ENCODE results near the gene INPP5D. TPM values are rescaled to one million over a fixed set of nuclear protein-coding genes. Genes with fewer than 3 reads are reported as not detected.
"Not testable (repeated sequence)": the region's sequence is repeated elsewhere in the genome, so short reads cannot be mapped to it uniquely, and the experiment has no call there.

The INPP5D gene
- total RNA-seq, 1 donor from 2014 or later = 5.0 TPM

DNA sequence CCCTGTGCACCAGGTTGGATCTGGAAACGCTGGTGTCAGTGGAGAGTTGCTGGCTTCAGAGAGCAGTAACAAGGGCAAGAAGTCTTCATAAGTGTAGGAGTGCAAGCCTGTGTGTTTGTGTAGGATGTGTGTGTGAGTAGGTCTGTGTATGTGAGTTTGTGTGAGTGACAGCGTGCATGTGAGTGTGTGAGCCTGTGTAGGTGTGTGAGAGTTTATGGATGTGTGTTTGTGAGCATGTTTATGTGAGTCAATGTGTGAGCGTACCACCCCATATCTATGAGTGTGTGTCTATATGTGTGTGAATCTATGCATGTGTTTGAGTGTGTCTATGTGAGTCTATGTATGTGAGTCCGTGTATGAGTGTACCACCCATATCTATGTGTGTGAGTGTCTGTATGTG, 104.8 kb downstream of the INPP5D start:
- ATAC-seq (no peak), DNase-seq (ENCODE audit: low spot score) (no peak)

DNA sequence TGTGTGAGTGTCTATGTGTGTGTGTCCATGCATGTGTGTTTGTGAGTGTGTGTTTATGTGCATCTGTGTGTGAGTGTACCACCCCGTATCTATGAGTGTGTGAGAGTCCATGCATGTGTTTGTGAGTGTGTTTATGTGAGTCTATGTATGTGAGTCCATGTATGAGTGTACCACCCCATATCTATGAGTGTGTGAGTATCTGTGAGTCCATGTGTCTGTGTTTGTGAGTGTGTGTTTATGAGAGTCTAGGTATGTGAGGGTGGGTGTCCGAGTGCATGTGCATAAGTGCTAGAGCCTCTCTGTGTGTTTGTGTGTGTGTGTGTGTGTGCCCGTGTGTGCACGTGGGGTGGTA, 105.4 kb downstream of the INPP5D start:
- DNase-seq (ENCODE audit: low spot score) (no peak), ATAC-seq (no peak)

DNA sequence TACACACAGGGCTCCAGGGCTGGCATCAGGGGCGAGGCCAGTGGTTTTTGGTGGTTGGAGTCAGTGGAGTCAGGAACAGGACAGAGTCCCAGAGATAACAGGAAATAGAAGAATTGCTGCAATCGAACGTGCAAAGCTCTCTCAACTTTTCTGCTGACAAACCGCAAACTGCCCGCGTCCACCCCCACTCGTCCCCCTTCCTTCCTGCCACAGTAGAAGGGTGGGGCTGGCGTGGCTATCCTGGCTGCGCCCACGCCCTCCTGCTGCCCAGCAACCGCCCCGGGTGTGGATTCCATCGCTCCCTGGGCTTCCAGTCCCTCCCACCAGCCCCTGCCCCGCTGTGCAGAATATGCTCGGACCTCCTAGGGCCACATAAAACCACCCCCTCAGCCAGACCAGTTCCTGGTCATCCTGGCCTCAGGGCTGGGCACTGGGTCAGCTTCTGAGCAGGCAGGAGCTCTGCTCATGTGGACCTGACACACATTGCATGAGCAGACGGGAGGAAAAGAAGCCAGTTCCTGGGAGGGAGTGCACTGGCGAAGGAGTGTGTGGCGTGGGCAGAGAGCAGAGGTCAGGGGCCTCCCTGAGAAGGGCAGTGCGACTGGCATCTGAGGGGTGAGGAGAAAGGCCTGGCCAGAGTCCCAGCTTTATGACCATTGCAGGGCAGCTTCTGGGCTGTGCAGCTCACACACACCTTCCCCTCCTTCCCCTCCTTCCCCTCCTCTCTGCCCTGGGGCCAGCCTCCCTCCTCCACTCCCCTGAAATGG, 105.9 kb downstream of the INPP5D start:
- peak; percentile 68 for ATAC-seq
- peak; percentile 53 for DNase-seq (ENCODE audit: low spot score)

DNA sequence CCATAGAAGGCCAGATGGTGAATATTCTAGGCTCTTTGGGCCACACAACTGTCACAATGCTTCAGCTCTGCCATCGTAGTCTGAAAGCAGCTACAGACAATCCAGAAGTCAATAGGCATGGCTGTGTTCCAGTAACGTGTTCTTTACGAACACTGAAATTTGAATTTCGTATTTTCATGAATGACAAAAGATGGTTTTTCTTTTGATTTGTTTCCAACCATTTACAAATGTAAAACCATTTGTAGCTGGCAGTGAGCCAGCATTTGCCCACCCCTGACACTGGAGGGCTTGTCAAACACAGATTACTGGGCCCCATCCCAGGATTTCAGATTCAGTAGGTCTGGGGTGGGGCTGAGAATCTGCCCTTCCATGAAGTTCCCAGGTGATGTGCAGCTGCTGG, 108.3 kb downstream of the INPP5D start:
- ATAC-seq = no peak
- no peak for DNase-seq (ENCODE audit: low spot score)

DNA sequence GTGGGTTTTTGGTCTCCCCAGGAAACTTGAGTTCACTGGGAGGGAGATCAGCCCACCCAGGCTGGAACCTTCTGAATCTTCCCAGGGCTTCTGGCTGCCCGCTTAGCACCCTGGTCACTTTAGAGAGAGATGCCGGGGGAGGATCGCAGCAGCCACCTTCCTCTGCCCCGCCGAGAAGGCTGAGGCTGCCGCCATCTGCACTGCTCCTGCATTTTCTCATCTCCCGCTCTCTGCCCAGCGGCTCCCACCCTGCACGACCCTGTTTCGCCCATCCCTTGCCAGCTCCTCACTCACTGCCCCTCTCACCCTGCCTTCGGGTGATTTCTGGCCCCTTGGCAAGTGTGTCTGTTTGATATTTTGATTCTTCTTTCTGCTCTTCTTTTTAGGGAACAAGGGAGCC, 108.8 kb downstream of the INPP5D start:
- DNase-seq (ENCODE audit: low spot score) (no peak), ATAC-seq (no peak)

DNA sequence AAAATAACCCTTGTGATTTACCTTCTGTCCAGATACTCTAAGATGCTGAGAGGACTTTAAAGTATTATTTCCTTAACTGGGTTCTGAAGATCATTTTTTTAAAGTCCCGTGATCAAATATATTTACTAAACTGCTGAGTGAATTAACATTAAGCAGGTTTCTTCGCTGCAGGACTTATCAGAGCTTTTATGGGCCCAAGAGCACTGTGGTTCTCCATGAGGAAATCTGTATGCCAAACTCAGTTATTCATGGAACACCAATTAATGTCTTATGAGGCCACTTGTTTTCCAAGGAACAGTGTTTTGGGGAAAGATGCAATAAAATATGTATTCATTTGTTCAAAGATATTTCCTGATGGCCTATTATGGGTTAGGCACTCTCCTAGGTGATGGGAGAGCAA, 111.2 kb downstream of the INPP5D start:
- no peak for ATAC-seq

DNA sequence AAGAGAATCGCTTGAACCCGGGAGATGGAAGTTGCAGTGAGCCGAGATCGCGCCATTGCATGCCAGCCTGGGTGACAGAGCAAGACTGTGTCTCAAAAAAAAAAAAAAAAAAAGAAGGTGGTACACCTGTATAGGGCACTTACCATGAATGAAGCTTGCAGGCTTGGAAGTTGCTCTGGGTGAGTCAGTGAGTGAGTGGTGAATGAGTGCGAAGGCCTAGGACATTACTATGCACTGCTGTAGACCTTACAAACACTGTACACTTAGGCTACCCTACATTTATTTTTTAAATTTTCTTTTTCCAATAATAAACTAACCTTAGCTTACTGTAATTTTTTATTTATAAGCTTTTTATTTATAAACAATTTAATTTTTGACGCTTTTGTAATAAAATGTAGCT, 113.0 kb downstream of the INPP5D start:
- no peak for DNase-seq (ENCODE audit: low spot score)
- no peak for ATAC-seq

More for the DNA sequence above, 111.2 kb downstream of the INPP5D start:
- no peak for DNase-seq (ENCODE audit: low spot score)

DNA sequence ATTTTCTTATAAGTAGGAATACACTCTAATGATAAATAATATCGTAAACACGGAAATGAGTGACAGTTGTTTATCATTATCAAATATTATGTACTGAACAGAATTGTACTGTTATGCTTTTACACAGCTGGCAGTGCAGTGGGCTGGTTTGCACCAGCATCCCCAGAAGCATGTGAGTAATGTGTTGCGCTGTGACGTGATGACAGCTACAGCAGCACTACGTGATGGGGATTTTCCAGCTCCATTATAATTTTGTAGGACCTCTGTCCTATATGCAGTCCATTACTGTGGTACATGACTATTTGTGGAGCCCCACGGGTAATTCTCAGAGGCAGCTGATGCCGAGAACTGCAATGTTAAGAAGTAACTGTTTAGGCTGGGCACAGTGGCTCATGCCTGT, 114.0 kb downstream of the INPP5D start:
- DNase-seq (ENCODE audit: low spot score) (no peak), ATAC-seq (no peak)

DNA sequence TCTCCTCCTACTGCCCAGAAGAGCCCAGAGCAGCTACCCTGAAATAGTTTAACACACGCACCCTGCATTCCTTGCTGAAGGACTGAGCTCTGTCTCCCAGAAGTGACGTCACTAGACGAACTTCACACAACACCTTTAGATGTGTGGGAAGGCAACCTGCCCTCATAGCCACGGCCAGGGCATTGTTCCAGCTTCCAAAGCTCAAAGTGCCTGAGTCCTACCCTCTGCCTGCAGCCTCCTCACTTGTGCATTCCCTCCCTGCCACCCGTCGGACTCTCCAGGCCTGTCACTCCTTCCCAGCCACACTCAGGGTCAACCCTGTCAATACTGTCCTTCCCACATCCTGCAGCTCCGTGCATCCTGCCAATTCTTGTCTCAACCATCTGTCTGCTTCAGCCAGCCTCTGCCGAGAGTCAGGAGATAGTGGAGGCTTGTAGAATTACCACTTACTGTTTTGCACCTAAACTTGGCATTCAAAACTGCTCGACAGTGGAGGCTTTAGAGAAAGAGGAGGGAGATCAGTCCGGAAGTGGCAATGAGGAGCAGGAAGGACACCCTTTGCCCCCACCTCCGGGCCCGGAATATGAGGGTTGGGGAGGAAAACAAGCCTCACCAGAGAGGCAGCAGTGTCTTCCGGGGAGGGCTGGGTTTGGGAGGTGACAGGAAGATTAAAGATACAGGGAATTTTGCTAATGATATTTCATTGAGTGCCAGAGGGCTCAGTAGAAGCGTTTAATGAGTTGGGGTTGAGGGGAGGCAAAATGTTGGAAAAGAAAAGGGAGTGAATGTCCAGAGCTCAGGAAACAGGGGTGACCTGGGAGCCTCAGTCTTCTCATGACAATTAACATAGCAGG, 119.1 kb downstream of the INPP5D start:
- peak; percentile 71 for ATAC-seq

DNA sequence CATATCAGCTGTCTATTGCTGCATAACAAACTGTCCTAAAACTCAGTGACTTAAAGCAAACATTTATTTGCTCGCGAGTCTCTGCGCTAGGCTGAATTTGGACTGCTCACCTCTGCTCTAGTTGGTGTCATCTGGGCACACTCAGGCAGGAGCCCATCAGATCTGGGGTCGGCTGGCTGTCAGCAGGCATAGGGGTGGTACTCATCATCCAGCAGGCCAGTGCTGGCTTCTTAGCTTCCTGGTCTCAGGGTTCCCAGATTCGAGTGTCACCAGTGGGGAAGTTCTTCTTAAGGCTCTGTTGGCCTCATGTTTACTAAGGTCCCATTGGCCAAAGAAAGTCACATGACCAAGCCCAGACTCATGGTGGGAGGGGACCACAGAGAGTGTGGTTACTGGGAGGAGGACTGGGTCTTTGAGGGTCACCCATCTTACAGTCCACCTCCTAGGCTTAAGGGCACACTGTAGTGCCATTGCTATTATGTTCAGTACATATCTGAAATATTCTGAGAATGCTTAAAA, 119.8 kb downstream of the INPP5D start:
- ATAC-seq = no peak
- DNase-seq (ENCODE audit: low spot score) = no peak

More for the DNA sequence above, 119.1 kb downstream of the INPP5D start:
- peak; percentile 55 for DNase-seq (ENCODE audit: low spot score)

DNA sequence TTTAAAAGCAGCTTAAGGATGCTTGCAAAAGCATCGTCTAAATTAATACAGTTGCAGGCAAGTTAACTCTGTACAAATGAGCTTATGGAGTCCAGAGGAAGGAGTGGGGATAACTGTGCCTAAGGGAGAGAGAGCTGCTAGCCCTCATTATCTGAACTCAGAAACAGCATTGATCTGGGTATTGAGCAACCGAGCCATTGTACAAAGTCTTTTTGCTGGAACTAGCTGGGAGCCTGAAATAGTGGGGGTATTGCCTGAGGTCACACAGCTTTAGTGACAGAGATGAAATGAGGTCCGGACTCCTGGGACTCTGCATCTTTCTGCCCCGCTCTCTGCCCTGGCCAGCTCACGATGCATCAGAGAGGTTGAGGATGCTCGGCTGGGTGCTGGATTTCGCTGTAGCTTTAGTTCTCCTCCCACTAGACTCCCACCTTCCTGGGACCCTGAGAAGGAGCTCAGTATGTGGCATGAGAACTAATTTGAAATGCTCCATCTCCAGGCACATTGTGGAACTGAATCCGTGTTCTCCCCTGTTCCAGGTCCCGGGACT, 123.8 kb downstream of the INPP5D start:
- peak; percentile 93 for ATAC-seq
- DNase-seq (ENCODE audit: low spot score) = no peak

DNA sequence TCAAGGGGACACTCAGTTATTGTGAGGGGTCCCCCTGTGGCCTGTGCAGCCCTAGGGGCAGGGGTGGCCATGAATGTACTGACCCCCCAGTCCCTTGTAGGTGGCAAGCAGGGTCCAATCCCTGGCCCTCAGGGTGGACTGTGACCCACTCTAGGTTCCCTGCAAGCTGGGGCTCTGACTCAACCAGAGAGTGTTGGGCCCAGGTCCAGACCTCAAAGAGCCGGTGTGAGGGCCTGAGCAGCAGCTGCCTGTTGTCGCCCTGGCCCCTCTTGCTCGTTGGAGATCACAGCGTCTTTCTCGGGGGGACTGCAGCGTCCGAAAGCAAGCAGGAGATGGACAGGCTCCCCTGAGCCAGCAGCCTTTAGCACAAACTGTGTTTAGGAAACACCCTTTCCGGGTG, 124.5 kb downstream of the INPP5D start:
- peak; percentile 32 for ATAC-seq

DNA sequence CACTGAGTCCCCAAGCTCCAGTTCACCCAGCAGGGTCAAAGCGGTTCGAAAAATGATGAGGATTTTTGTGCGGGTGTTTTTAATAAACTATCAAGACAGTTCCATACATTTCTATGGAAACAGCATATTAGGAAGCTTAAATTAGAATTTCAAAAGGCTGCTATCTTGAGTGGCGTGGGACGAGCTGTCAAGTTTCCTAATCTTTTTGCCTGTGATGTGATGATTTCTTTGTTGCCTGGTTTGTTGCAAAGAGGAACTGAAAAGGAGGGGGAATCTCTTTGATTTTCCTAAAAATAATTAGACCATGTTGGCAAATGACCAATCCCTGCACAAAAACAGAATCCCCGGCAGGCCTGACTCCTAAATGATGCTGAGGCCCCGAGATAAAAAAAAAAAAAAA, 125.2 kb downstream of the INPP5D start:
- ATAC-seq = no peak
- no peak for DNase-seq (ENCODE audit: low spot score)

More for the DNA sequence above, 124.5 kb downstream of the INPP5D start:
- DNase-seq (ENCODE audit: low spot score) = no peak

DNA sequence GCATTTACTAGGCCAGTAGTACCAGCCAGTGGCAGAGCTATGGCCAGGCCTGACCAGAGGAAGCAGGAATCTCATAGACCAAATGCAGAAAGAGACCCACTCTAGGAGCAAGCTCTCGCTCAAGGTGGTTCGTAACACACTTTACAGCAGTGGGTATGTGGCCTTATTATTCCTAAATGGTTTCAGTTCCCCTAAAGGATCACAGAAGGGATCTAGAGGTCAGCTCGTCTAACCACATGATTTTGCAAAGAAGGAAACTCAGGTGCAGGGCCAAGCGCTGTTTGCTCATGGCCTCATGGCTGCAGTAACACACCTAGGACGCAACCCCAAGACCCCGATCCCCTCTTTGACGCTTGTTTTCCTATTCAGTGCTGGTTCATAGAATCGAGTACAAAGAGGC, 125.8 kb downstream of the INPP5D start:
- DNase-seq (ENCODE audit: low spot score) (no peak), ATAC-seq (no peak)

DNA sequence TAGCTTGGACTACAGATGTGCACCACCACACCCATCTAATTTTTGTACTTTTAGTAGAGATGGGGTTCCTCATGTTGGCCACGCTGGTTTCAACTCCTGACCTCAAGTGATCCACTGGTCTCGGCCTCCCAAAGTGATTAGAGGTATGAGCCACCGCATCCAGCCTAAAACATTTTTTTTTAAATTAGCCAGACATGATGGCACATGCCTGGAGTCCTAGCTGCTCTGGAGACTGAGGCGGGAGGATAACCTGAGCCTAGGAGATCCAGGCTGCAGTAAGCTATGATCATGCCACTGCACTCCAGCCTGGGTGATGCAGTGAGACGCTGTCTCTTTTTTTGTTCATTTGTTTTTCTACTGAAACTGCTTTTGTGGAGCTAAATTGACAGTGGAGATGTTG, 126.7 kb downstream of the INPP5D start:
- DNase-seq (ENCODE audit: low spot score) = no peak

DNA sequence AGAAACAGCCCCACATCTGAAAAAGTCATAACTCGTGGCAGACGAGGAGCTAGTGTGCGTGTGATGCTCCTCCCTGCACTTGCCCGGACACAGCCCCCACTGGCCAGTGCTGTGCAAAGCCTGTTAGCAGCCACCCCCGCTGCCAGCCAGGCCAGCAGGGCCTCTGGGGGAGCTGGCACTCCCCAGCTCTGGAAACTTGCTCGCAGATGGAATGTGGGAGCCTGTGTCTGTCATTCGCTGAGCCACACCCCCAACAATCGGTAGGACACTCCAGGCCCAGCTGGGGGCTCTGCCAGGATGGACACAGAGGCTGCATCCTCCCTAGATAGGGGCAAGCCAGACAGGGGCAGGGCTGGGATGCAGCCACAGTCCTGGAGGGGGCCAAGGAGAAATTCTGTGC, 128.9 kb downstream of the INPP5D start:
- DNase-seq (ENCODE audit: low spot score) (no peak), ATAC-seq (no peak)

More for the DNA sequence above, 126.7 kb downstream of the INPP5D start:
- ATAC-seq = no peak

DNA sequence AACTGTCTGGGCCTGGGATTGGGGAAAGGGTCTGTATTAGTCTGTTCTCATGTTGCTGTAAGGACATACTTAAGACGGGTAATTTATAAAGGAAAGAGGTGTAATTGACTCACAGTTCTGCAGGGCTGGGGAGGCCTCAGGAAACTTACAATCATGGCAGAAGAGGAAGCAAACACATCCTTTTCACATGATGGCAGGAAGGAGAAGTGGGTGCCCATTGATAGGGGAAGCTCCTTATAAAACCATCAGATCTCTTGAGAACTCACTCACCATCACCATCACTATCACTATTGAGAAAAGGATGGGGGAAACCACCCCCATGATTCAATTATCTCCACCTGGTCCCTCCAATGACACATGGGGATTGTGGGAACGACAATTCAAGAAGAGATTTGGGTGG, 130.9 kb downstream of the INPP5D start:
- not testable (repeated sequence) for ATAC-seq; DNase-seq (ENCODE audit: low spot score)

DNA sequence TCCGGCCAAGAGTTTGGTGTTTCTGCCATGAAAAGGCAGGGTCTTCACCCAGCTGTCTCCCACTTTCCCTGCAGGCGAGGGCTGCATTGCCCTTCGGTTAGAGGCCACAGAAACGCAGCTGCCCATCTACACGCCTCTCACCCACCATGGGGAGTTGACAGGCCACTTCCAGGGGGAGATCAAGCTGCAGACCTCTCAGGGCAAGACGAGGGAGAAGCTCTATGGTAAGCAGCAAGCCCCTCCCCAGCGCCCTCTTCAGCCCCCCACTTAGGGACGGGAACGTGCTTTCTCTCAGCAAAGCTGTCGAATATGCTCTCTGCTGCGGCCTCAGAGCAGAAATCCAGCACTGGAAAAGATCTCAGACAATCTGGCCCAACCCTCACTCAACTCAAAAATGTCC, 133.6 kb downstream of the INPP5D start:
- ATAC-seq (no peak), DNase-seq (ENCODE audit: low spot score) (no peak)

DNA sequence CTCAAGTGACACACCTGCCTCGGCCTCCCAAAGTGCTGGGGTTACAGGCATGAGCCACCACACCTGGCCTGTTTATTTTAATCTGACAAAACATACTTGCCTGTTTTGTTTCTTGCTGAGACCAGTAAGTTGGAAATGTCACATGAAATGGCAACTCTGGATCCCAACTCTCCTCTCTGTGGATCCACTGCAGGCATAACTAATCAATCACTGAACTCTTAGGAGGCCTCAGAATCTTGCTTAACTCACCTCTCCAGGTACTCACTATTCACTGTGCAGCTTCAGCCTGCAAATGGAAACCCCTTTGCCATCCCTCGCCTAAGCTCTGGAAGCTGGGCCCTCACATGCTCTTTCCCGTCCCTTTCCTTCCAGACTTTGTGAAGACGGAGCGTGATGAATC, 134.9 kb downstream of the INPP5D start:
- ATAC-seq (no peak), DNase-seq (ENCODE audit: low spot score) (no peak)

DNA sequence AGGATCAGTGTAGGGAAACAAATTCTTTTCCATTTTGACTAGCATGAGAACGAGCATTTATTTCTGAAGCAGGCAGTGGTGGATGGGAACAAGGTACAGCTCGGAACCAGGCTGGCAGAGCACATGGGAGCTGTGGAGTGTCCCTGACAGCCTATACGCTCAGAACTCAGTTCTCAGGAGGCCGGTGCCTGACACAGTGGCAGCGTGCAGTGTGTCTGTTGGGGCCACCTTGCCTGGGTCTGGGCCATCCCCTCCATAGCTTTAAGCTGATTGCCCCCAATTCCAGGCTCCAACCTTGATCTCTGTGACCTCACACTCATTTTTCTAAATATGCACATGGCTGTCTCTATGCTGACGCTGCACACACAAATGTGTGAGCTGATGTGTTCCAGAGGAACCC, 136.9 kb downstream of the INPP5D start:
- no peak for ATAC-seq

DNA sequence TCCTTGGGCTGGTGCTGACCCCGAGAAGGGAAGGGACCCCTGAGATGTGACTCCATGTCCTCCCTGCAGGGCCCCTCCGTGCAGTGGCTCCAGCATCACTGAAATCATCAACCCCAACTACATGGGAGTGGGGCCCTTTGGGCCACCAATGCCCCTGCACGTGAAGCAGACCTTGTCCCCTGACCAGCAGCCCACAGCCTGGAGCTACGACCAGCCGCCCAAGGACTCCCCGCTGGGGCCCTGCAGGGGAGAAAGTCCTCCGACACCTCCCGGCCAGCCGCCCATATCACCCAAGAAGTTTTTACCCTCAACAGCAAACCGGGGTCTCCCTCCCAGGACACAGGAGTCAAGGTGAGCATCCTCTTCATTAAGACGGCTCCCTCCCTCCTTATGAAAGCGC, 137.9 kb downstream of the INPP5D start:
- no peak for ATAC-seq
- DNase-seq (ENCODE audit: low spot score) = no peak

More for the DNA sequence above, 136.9 kb downstream of the INPP5D start:
- no peak for DNase-seq (ENCODE audit: low spot score)

DNA sequence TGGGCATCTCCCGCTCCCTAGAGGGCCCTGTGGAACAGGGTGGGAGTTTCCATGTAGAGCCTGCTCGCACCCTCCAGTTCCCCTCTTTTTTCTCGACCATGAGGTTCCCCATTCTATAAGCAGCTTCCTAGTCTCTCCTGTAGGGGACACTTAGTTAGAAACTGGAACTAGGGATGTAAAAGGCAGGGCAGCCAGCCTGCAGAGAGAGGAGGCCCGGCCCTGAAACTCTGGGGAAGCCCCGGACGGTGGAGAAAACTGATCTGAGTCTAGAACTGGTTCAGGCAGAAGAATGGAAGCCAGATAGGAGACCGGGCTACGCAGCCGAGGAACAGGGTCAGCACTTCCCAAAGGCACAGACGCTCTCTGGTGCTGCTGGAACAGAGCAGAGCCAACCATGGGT, 139.7 kb downstream of the INPP5D start:
- ATAC-seq = peak; percentile 41
- no peak for DNase-seq (ENCODE audit: low spot score)
